Activated CD8-positive, alpha-beta memory T cell treated with anti-CD3 and anti-CD28 coated beads, Interleukin-2, amount 50 U/mL, for 4 hours (primary cell): ENCODE data around the gene PHB1.
A peak's percentile ranks its signal among the peaks of the same experiment; 100 is the strongest.

Experiments
- DNase-seq: peaks from one replicate; pipeline ENCODE4 v3.0.0-alpha.2; 2020

PHB1 gene

DNA sequence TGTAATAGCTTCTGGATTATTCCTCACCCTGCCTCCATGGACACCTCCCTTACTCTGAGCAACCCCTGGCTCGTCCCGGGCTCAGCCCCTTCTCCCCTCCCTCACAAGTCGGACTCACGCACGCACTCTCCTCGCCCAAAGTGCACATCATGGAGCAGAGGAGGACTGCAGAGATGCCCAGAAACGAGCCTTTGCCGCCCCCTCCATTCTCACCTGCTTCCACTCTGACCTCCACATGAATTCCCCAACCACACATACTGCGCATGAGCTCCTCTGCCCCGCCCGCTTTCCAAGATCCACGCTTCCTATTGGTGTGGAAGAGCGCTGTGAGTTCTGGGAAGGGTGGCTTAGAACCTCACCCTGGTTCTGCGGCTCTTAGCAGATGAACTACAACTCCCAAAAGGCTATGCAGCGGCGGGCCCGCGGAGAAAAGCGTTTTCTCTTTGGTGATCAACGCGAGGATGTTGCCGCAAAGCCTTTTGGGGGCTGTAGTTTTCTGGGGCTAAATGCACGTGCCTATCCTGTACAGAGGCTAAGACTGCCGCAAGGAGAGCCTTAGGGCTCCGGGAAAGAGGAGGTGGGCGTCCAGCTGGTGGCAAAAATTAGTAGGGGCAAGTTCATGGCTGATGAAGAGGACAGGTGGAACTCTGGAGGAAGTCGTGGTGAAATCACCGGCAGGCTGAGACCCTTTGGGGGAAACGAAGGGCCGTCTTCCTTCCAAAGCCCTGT, at the start of gene PHB1:
Gene PHB1, minus strand, starts transcription at position 261 of the 729 bp plus-strand sequence. CDS start 1,618 bp downstream, outside the sequence.
- peak; percentile 93 for DNase-seq

DNA sequence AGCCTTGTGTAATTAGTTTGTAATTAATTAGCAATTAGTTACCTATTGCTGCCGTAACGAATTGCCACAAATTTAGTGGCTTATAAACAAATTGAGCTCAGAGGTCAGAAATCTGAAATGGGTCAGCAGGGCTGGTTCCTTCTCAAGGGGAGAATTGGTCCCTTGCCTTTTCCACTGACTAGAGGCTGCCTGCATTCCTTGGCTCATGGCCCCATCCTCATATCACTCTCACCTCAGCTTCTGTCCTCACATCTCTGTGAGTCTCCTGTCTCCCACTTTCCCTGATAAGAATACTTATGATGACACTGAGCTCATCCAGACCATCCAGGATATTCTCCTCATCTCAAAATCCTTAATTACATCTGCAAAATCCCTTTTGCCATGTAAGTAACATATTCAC, 49.4 kb upstream of the PHB1 start:
- DNase-seq: no peak

DNA sequence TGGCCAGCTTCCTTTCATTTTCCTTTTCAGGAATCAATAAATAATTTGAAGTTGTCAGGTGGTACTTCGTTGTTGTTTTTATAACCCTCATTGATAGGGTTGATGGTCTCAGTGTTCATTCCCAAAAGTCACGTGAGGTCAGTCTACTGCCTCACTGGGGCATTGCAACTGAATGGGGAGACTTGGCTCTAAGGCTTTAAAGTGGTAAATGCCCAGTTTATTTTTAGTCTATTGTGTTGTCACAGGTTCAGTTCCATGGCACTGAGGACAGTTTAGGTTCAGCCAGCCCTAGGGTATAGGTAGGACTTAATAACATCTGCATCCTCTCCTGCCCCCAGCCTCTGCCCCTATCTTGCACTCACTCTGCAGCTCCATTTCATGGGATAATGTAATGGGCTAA, 46.9 kb upstream of the PHB1 start:
- no peak for DNase-seq

DNA sequence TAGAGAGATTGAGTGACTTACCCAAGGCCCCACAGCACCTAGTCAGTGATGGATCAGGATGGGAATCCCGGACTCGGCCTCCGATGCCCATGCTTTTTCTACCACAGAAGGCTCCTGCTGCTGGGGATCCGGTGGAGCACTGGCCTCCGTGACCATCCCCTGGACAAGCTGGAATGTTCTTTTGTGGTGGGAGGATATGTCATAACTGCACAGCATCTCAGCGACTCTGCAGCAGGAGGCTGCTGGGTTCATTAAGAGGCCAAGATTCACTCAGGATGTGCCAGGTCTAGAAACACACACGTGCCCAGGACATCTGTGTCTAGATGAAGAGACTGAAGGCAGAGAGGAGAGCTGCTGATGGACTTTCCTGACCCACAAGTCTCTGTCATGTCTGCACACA, 45.7 kb upstream of the PHB1 start:
- no peak for DNase-seq

DNA sequence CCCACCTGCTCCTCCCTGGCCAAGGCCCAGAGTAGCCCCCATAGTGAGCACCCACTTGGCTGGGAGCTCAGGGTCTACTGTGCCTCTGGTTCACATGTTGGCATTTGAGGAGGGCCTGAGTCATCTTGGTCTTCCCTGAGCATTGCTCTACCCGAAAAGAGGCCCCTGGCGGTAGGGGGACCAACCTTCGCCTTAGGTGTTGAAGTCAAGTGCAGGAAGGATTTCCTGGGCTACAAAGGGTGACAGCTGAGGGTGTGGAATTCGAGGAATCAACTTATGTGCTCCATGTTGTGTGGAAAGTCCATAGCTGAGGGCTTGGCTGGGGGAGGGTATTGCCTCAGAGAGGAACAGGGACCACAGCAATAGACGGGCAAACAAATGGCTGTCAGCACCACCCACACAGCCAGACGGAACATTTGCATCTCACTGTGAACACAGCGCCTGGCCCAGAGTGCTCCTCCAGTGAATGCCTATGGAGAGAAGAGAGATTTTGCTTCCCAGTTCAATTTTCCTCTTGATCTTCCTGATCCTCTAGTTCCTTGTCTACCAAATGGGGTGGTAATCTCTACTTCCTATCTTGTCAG, 44.8 kb upstream of the PHB1 start:
- no peak for DNase-seq

DNA sequence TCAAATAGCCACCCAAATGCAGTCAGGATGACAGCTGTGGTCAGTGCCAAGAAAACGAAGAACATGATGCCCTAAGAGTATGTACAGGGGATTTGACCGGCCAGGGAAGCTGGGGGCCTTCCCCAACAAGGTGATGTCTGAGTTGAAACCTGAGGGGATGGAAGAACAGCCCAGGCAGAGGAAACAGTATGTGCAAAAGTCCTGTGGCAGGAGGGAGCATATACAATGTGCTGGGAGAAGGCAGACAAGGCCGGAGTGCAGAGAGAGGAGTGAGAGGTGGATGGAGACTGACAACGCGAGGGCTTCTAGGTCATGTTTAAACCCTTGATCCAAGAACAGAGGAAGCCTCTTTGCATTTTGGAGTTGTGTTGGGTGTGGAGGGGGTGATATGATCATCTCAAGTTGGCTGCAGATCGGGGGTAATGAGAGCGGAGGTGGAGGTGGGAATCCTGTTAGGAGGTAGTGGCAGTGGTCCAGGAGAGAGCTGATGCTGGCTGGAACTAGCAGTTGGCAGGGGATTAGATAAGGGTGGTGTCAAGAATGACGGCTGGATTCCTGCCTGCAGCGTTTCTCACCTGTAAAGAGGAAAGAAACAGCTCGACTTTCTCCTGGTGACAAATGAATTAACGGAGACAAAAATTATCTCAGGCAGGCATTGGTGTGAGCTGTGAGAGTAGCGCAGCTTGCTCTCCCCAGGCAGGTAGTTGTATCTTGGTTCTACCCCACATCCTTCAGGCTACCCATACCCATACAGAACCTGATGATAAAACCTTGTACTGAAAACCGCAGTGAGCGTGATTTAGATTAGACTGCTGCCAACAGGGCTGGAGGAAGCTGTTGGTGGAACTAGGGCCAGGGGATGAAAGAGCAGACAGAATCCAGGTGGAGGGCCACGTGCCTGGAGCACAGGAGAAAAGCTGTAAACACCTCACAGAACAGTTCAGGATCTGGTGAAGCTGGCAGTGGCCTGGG, 43.2 kb upstream of the PHB1 start:
- no peak for DNase-seq

DNA sequence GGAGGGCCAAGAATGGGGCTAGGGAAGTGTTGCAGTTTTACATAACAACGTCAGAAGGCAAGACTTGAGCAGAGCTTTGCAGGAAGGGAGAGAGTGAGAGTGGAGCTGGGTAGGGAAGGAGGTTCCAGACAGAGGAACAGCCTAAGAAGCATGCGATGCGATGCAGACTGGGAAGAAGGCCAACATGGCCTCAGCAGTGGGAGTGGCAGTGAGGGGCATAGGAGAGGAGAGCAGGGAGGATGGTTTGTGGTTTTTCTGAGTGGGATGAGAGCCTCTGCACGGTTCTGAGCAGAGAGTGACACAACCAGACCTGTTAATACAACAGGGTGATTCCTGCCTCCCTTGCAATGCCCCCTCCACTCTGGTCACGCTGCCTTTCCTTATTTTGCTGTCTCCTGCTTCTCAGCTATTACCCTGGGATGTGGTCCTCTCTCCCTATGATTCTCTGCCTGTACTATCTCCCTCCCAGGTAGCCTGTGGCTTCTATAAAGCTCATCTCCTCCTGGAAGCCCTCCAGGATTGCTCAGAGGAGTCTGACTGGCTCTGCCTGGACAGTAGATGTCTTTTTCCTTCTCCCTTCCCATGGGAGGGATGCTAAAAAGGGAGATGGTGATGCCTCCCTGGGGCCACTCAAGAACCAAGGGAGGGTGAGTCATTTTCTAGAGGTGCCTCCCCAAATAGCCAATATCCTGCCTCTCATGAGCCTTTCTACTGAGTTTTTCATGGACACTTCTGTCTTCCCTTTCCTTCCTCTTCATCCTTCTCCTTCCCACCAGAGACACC, 41.7 kb upstream of the PHB1 start:
- DNase-seq: no peak

DNA sequence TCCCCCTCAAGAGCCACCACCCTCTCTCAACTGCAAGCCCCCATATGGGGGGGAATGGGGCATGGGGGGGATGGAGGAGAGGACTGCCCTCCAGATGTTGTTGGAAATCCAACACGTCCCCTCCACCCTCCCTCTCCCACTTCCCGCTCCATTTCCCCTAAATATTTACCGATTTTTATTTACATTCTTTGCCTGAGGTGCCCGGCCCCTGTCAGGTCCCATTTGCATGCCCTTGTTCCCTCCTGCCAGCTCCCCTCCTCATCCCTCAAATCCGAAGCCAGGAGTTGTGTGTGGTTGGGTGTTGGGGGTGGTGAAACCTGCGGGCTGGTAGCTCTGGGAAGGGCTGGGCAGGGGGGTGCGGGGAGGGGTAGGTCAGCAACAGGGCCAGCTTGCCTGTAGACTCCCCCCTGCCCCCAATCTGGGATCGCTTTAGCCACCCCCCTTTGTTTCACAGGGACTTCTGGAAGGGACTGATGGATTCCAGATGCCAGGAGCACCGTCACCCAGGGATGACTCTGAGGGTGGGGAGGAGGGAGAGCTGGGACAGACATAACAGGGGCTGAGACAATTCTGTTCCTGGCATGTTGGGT, 40.7 kb upstream of the PHB1 start:
- no peak for DNase-seq

DNA sequence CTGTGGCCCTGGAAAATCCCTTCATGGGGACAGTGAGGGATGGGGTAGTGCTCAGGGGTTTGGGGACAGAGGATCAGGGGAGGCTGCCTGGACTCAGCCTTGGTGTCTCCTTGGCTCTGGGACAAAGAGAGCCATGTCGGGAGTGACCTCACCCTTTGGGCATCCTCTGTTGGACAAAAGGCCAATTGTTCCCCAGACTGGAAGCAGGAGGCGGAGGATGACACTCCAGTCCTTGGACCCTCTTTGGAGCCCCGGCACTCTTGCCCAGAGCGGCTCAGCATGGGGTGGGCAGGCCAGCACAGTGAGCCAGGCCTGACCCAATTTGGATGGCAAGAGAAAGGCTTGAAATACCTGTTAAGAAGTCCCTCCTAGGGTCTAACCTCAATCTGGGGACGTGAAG, 39.4 kb upstream of the PHB1 start:
- no peak for DNase-seq

DNA sequence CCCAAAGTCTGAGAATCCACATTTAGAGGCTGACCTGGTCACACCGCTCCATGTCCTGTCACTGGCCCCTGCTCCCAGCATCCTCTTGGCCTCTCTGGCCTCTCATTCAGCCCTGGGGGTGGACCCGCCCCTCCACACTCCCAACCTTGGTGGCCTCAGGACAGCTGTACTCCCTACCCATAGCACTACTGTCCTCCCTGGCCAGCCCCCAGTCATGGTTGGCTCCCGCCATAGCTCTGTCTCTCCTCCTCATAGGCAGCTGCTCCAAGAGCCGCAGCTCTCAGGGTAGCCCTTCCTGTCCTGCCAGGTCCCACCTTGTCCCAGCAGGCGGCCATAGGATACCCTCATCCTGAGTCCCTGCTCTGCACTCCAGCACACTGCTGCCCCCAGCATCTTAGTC, 38.0 kb upstream of the PHB1 start:
- DNase-seq: no peak

DNA sequence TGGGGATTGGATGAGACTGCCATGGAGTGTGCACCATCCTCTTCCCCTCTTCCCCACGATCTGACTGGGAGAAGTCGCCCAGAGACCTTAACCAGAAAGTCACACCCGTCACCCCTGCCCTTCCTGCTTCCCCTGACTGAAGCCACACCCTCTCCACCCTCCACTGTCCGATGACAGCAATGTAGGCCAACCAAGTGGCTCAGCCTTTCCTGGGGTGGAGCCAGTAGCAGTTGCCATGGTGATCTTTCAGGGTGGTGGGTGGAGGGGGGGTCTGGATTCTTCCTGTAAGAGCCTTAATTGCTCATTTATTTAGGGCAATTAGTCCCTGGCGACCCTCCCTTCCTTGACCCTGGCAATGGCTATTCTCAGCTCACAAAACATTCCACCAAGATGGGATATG, 37.5 kb upstream of the PHB1 start:
- no peak for DNase-seq

DNA sequence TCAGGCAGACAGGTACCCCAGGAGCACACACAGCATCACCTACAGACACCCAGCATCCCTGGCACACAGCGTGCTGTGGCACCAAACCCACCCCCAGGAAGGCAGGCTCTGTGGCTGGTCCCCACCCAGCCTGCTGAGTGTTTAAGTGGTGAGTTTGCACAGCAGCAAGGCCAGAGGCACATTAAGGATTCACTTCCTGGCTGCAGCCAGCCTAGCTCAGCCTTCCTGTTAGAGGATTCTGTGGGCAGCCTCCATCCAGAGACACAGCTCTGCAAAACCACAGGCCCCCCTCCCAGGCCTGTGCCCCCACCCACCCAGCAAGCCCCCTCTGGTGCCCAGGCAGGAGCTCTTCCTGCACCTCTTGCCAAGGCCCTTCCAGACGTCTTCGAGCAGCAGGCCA, 36.1 kb upstream of the PHB1 start:
- DNase-seq: no peak

DNA sequence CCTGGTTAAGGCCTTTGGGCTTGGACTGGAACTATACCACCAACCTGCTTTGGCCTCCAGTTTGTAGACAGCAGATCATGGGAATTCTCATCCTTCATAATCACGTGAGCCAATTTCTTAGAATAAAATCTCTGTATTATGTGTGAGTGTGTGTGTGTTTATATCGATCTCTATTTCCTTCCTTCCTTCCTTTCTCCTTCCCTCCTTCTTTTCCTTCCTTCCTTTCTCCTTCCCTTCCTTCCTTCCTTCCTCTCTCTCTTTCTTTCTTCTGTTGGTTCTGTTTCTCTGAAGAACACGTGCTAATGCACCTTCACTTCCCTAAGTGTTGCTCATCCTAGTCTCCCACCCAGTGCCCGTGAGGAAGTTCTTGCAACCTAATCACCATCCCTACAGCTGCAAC, 35.5 kb upstream of the PHB1 start:
- no peak for DNase-seq

DNA sequence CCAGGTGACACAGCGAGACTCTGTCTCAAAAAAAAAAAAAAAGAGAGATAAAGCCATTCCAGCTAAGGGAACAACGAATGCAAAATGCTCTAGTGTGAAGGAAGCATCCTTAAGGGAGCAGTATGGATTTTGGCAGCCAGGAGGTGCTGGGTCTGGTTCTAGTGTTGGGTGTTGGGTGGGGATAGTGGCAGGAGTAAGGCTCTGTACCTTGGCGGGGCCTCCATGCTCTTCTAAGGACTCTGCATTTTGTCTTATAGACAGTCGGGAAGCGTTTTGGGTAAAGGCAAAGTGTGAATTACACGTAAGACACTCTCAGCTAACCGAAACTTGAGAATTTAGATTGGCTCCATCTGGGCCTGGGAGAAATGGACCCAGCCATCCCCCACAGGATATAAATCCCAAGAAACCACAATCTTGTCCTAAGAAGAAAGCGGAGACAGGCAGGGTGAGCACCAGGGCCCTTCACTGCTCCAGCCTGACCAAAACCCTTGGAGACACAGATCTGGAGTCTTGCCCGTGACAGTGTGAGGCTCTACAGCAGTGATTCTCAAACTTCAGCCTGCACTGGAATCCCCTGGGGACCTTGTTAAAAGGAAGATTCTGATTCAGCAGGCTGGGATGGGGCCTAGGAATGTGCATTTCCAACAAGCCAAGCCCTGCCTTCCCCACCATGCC, 33.1 kb upstream of the PHB1 start:
- no peak for DNase-seq

DNA sequence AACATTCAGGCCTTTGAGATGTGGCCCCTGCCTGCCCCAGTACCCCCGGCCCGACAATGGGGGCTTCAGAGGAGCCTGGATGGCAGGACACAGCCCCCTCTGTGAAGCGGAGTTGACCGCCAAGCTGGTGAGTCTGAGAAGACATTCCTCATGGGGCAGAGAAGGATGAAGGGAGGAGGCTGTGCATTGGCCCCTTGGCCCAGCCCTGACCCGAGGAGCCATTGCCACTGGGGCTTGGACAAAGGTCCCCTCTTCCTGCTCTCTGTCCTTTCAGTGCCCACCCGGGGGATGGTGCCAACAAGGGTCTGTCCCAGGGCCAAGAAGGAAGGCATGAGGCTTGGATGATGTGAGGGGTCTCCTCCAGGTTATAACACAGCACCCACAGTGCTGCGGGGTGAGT, 30.9 kb upstream of the PHB1 start:
- no peak for DNase-seq

DNA sequence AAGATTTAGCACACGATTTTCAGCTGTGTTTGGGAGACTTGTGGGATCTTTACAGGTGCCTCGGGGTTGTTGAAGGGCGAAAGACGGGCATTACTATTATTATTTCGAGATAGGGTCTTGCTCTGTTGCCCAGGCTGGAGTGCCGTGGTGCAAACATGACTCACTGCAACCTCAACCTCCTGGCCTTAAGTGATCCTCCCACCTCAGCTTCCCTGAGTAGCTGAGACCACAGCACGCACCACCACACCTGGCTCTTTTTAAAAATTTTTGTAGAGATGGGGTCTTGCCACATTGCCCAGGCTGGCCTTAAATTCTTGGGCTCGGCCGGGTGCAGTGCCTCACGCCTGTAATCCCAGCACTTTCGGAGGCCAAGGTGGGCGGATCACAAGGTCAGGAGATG, 29.7 kb upstream of the PHB1 start:
- DNase-seq: no peak

DNA sequence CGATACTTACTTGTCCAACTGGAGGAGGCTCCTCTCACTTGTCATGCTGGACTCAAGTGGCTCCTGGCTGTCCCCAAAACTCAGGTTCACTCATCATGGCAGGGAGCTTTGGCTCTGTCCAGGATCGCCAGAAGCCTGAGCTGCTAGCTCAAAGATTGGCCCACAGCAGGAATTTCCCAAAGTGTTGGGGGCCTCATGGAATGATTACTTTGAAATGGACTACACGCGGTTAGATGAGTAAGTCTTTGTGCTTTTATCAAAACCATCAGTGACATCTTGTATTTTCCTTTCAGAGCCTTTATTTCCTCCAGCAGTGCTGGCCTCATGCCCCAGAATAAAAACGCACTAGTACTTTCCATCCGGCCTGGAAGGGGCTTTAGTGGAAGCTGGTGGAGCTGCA, 29.2 kb upstream of the PHB1 start:
- DNase-seq: no peak

DNA sequence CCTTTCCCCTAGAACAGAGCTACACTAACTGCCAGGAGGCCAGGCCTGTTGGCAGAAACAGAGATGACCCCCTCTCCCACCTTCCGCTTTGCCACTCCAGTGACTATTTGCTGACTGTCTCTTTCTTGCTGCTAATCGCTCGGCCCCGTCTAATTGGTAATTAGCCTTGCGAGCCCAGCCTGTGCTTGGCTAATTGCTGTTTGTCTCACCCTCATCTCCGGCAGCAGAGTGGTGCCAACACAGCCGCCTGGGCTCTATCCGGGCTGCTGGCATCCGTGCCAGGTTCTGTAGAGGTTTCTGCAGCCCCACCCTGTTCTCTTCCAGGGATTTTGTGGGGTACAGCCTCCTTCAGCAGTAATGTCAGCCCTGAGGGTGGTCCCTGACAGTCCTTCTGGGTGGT, 27.4 kb upstream of the PHB1 start:
- DNase-seq: no peak

DNA sequence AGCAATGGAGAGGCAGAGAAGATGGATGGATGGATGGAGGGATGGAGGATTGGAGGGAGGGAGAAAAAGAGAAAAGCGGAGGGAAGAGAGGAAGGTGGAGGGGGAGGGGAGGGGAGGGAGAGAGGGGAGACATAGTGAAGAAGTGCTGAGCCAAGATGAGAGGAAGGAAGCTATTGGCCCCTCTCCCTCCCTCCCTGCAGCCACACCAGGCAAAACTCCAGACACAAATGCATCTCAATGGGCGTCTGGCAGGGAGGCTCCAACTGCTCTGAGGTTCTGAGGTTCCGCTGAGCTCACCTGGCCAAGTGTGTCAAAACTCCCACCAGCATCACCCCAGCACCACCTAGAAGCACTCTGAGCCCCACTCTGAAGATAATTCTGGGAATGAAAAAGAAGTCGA, 26.9 kb upstream of the PHB1 start:
- no peak for DNase-seq

DNA sequence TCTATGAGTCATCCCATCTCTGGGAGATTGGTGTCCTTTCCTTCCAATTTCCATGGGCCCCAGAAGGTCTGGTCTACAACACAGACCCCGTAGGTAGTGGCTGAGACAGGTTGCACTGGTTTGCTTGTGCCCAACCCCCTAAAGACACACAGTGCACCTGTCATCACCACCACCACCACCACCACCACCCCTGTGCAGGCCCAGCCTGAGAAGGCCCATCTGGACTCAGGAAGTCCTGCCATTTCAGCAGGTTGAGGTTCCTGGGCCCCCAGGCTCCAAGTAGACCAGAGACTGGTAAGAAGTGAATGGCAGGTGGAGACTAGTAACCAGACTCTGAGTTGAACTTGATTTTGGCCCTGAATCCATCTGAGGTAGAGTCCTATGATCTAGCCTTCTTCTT, 25.9 kb upstream of the PHB1 start:
- DNase-seq: no peak

DNA sequence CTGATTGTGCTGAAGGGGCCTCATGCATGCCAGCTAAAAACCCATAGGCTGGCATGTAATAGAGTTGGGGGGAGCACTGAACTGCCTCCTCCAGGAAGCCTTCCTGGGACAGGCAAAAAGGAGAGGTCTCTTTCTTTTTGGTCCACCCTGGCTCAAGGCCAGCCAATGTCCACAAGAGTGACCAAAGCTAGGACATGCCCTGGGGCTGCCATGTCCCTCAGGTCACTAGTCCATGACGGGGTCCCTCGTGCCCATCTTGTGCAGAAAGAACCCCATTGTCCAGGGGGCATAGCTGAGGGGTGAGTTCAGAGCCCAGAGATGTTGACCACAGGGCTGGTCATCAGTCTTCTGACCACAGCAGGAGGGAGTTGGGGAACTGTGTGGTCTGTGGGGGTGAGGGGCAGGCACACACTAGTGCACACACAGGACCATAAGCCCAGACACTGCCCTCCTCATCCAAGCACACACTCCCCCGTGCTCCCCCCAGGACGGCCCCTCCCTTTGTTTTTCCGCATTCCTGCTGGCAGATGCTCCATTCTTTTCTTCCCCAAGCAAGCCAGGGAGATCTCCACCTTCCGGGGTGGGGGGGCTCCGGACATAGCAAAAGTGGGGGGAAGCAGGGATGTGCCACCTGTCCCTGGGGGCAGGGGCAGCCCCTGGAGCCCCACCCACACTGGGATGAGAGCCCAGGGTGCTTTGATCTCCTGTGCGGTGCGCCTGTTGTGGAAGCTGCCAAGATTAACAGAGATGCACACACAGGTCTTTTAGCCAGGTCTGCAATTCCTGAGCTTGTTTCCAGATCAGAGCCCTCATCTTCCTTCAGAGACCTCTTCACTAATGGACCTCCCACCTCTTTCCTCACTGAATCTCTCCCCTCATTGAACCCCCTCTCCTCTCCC, 25.2 kb upstream of the PHB1 start:
- DNase-seq: no peak
